Upper lobe of right lung (tissue), 1 donor: ENCODE measurements around the gene SHISAL1. TPM values are rescaled to one million over a fixed set of nuclear protein-coding genes. Genes with fewer than 3 reads are reported as not detected.
A peak's percentile ranks its signal among the peaks of the same experiment; 100 is the strongest.

Experiments
- ATAC-seq: fragments of 200-7000 bp; cut with Tn5 transposase; one replicate; pipeline ENCODE4 v1.9.1; 2020; ENCODE audit warnings: mild to moderate bottlenecking, moderate library complexity
- DNase-seq: peaks from one replicate; pipeline ENCODE4 v3.0.0-alpha.2; 2020
- H3K27ac ChIP-seq: fragments of 200-600 bp; one replicate; pipeline ENCODE4 v1.8.0; 2022
- H3K27me3 ChIP-seq: fragments of 200-600 bp; one replicate; pipeline ENCODE4 v1.8.0; 2022; ENCODE audit warnings: mild to moderate bottlenecking
- H3K36me3 ChIP-seq: fragments of 200-600 bp; one replicate; pipeline ENCODE4 v1.8.0; 2022
- H3K4me1 ChIP-seq: fragments of 200-600 bp; one replicate; pipeline ENCODE4 v1.8.0; 2022
- H3K4me3 ChIP-seq: fragments of 200-600 bp; one replicate; pipeline ENCODE4 v1.8.0; 2022; ENCODE audit warnings: mild to moderate bottlenecking
- H3K9me3 ChIP-seq: fragments of 200-600 bp; one replicate; pipeline ENCODE4 v1.8.0; 2022
- CTCF ChIP-seq: fragments of 200-600 bp; IDR thresholded peaks from one replicate; pipeline ENCODE4 v1.8.0; 2022; ENCODE audit warnings: antibody characterized with exemption
- intact Hi-C: fragments of 100-400 bp; cut with DNase I; formaldehyde crosslinking; loops from one replicate; pipeline ENCODE4 v1.11.0; 2022
- total RNA-seq: library from RNA; stranded (reverse); fragmentation: NEBNext Ultra II Directional; extraction: Animal tissue kit (Norgen Biotek cat#: 25700); gene quantifications from one replicate; pipeline ENCODE4 v1.2.1, GENCODE V29; 2021
- donor health status: DM: no; HTN: yes; CAD: no; lungs with severe emphysema.

SHISAL1 gene
- total RNA-seq, 1 donor from 2014 or later, result 1.0 TPM

GRCh38 chr22:44277386-44278135, 35.2 kb downstream of the SHISAL1 start:
- Histone ChIP-seq H3K36me3 (no peaks in the 10 kb centered on the region), H3K27ac (no peak overlapping the region), H3K4me3 (no peak overlapping the region), H3K4me1 (no peaks in the 10 kb centered on the region), H3K27me3 (peaks cover 14% of the 10 kb centered on the region), H3K9me3 (no peaks in the 10 kb centered on the region)
- TF ChIP-seq CTCF, result no peak
- intact Hi-C loops, result no loop called here
- DNase-seq, result no peak
- ATAC-seq, result no peak

DNA sequence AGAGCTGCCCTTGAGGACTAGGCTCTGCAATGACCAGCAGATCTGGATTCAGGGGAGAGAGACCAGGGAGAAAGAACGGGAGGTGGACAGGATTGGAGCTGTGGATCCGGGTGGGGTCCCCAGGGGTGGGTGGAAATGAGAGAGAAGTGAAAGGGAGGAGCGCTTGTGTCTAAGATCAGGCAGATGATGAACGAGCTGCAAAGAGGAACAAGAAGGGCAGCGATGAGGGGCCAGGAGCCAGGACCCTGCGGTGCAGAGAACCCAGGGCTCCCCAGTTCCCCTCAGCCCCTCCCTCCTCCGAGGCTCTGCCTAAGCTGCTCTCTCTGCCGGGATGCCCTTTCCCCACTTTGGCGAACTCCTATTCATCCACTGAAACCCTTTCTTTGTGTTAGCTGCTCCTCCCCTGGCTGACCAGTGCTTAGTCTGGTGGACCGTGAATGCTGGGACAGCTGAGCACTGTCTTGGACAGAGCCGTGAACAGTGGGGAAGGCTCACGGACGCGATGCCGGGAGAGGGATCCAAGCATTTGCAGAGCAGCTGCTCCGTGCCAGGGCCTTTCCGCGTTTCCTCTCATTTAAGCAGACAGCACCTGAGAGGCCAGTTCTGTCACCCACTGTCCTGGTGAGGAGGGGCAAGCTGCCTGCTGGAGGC, 35.9 kb downstream of the SHISAL1 start:
- no peak overlapping the region for H3K4me3 ChIP-seq
- H3K4me1 ChIP-seq, result no peaks in the 10 kb centered on the region
- TF ChIP-seq CTCF, result no peak
- no peak overlapping the region for H3K27ac ChIP-seq
- intact Hi-C loops, result no loop called here
- no peaks in the 10 kb centered on the region for H3K9me3 ChIP-seq
- peaks cover 8% of the 10 kb centered on the region for H3K27me3 ChIP-seq
- ATAC-seq, result no peak
- DNase-seq, result peak; percentile 37
- H3K36me3 ChIP-seq, result no peaks in the 10 kb centered on the region

- Histone ChIP-seq H3K4me3 (no peak overlapping the region), H3K36me3 (no peaks in the 10 kb centered on the region), H3K27me3 (peaks cover 8% of the 10 kb centered on the region), H3K9me3 (no peaks in the 10 kb centered on the region), H3K4me1 (no peaks in the 10 kb centered on the region), H3K27ac (no peak overlapping the region)
- intact Hi-C loops, result no loop called here
- TF ChIP-seq CTCF, result no peak
- ATAC-seq, result no peak
- peak; percentile 40 for DNase-seq
Observed at GRCh38 chr22:44276041-44276440, 36.7 kb downstream of the SHISAL1 start.

DNA sequence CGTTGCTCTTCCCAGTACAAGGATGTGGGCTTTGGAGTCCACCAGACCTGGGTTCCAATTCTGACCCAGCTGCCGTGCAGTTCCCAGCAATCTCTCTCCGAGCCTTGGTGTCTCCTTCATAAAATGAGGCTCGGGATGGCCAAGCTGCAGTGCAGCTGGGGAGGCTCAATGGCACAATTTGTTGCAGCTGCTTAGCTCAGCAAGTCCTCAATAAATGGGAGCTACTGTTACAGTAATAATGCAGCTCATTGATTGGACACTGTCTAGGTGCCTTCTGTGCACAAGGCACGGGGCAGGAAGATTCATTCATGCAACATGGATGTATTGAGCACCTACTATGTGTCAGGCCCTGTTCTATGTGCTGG, 37.1 kb downstream of the SHISAL1 start:
- intact Hi-C loops, result no loop called here
- peaks cover 8% of the 10 kb centered on the region for H3K27me3 ChIP-seq

GRCh38 chr22:44274918-44275630, 37.7 kb downstream of the SHISAL1 start:
- H3K36me3 ChIP-seq, result no peaks in the 10 kb centered on the region
- peak; percentile 56 for DNase-seq
- H3K27me3 ChIP-seq, result peaks cover 5% of the 10 kb centered on the region
- H3K4me1 ChIP-seq, result no peaks in the 10 kb centered on the region
- H3K27ac ChIP-seq, result no peak overlapping the region
- no peak for TF ChIP-seq CTCF
- no peak overlapping the region for H3K4me3 ChIP-seq
- H3K9me3 ChIP-seq, result no peaks in the 10 kb centered on the region
- intact Hi-C loops, result no loop called here
- ATAC-seq, result no peak

More for the DNA sequence above, 37.1 kb downstream of the SHISAL1 start:
- Histone ChIP-seq H3K27ac (no peak overlapping the region), H3K4me3 (no peak overlapping the region), H3K36me3 (no peaks in the 10 kb centered on the region), H3K4me1 (no peaks in the 10 kb centered on the region), H3K9me3 (no peaks in the 10 kb centered on the region)
- ATAC-seq (no peak), DNase-seq (no peak)
- no peak for TF ChIP-seq CTCF
